ENCODE results near the gene UBR4.

Gene UBR4

DNA sequence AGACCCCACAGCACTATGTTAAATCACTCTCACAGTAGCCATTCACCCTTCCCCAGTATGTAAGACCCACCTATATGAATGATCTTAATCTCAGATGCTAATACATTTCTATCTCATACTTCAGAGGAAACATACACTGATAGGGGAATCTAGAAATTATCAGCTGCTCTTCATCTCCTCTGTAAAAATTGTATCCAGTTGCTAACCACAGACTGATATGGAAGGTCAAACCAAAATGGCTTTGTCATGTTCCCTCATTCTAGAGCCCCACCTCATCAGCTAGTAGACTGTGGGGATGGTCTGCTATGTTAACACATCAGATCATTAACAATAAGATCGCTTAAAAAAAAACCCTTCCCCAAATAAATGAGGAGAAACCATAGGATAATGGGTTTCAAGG, 71.7 kb downstream of the UBR4 start:
- DNase-seq = no peak

DNA sequence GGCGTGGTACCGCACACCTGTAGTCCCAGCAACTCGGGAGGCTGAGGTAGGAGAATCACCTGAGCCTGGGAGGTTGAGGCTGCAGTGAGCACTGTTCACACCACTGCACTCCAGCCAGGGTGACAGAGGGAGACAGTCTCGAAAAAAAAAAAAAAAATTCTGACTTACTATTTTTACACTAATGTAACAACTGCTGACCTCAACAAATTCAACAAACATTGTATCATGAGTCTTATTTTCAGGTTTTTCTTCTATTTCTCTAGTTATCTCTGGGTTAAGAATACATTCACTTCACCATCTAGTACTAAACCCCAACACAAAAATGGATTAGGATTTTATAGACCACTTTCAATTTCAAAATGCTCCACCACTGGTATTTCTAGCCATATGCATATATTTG, 72.9 kb downstream of the UBR4 start:
- DNase-seq = no peak

DNA sequence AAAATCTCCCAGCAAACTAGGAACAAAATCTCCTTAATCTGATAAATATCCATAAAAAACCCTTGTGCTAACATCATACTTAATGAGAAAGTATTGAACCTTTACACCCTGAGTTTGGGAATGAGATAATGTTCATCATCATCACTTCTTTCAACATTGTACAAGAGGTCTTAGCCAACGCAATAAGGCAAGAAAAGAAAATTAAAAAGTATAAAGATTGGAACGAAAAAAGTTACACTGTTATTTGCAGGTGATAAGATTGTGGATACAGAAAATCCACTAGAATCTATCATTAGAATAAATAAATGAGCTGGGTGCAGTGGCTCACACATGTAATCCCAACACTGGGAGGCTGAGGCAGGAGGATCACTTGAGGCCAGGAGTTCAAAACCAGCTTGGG, 76.7 kb downstream of the UBR4 start:
- DNase-seq = no peak

DNA sequence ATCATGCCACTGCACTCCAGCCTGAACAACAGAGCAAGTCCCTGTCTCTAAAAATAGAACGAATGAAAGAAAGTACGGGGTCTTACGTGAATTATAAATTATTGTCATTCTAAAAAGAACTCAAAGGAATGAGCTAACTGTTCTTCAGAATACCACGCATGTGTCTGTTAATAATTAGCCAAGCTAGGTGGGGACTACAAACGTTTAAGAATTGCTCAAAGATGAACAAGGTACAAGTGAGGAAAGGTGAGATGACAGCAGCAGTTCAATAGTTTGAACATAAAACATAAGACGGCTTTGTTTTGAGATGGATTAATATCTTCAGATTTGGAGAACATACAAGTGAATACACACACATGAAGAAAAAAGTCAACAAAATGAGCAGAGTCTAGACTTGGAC, 79.6 kb downstream of the UBR4 start:
- no peak for DNase-seq

DNA sequence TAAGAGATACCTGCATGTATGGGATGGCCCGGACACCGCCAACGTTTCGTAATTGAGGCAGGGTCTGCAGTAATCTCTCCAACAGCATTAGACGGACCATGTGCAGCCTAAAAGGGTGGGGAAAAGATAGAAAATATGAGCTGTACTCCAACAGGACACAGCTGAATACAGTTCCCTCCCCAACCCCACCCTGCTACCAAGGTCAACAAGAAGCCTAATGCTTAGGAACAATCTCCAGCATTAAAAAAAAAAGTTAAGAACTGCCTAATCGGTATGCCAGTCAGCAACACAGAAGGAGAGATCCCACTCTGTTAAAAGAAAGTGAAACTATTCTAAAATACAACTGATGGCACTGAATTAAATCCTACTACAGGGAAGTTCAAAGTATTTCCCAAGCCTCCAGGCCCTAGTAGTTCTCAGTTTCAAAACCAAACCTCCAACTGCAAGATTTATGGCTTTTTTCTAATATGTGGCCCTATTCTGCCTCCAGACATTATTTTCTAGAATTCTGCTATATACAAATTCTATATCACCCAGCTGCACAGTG, 81.0 kb downstream of the UBR4 start:
- no peak for DNase-seq

DNA sequence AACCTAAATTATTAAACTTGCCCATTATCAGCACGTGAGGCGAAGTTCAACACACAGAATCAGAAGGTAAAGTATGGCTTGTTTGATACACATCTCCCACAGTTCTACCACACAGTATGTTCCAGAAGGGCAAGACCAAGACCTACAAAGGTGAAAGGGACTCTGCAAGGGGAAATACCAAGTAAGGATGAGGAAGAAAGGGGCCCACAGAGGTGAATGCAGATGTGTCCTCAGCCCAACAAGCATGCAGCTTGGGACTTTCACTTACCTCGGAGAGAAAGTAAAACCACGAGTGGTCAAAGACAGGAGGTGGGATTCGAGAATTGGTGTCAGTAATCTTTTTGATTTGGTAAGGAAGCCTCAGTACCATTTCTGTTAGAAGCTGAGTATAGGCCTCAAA, 85.8 kb downstream of the UBR4 start:
- DNase-seq = no peak

DNA sequence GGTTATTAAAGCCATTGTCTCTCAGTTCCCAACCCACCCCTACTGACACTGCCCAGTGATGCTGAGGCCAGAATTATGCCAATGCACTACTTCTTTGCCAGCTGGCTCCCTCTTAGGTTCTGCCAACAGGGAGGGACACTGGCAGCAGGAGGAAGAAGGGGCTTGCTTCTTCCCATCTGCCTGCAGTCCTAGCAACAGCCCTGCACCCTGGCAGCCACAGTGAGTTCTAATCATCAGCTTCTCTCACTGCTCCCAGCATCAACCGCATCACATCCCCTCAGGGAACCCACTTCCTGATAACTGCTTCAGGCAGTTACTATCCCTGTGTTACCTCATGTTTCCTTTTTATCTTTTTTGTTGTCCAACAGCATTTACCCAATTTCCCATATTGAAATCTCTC, 86.2 kb downstream of the UBR4 start:
- peak; percentile 4 to 32 for DNase-seq

DNA sequence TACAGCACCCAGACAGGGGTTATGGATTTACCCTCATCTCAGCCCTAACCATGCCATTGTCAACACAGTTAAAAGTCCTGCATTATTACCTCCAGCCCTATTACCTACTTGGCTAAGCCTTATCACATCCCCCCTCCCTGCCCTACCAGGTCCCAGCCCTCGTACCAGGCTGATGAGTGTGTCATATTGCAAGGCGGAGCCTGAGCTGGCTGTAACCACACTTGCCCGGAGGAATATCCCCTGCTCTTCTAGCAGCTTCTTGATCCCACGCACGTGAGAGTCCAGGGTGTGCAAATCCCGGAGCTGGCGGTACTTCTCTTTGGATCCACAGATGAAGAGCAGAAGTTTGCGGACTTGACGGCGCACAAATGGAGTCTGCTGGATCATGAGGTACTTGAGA, 87.4 kb downstream of the UBR4 start:
- DNase-seq = no peak

DNA sequence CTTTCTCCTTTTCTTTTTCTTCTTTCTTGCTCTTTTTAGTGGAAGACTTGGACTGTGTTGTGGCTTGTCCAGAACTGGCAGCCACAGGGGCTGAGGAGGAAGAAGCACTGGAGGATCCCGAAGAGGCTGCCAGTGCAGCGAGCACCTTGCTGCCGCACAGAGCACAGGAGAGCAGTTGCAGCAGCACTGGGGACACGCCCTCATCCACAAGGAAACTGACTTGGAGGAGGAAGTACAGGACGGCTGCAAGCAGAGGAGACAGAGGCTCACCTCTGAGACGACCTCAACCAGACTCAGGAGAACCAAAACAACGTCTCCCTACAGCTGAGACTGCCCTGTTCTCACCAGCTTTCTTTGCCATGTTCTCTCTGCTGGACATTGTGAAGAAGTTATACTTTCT, 88.9 kb downstream of the UBR4 start:
- DNase-seq = no peak

DNA sequence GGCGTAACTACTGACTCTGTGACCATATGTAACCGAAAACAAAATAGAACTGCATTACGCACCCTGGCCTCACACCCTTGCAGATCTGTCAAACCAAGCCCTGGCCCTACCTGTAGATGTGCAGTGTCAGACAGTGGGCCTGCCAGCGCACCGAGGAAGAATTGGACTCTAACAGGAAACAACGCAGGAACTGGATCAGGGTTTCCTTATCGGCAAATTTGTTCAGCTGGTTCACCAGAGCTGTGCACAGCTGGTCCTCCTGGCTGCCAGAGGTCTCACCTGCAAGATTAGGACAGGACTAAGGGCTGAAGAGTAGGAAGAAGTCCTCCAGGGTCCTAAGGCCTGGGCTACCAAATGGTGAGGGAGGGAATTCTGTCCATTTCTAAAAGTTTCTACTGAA, 90.0 kb downstream of the UBR4 start:
- DNase-seq = no peak

DNA sequence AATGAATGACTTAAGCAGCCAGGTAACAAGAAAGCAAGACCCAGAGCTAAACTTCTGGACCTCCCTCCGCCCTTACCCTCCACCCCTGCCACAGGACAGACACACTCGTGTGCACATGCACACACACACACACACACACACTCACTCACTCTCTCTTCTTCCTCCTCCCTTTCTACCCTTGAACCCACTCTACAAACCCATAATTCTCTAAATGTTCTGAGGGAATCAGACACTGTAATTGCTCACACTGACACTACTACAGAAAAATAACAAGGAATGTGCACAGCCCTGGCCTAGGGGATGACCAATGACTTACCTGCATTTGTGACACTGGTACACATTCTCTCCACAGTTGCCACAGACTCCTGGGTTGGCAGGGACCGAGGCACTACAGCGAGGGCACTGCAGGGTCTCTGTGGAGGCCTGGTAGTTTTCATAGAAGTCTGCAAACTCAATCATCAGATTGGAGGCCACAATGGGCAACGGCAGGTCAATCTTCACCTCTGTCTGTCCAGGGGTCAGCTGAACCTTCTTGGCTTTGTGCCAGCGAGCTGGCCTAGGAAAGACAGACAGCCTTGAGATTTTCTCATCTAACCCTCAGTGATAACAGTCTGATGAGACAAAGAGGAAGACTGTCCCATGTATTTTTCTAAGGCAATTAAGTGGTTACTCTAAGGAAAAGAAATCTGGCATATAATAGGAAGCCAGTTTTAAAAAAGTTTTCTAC, 94.8 kb downstream of the UBR4 start:
- no peak for DNase-seq

DNA sequence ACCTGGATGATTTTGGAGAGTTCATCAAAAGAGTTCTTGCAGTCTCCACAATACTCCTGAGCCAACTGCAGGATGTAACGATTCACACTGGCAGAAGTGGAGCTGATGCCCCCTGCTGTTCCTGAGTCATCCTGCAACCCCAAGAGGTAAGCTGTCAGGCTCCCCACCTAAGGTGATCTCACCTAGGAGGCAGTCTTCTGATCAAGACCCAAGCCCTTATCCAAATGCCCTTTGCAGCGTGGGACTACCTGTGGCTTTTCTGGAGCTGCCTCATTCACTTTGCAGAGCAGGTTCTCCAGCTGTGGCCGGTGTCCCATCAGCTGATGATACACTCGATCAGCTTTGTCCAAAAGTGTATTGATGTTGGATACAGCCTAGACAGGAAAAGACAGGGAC, 96.4 kb downstream of the UBR4 start:
- peak in 1 of 2 donors; percentile 11 for DNase-seq

DNA sequence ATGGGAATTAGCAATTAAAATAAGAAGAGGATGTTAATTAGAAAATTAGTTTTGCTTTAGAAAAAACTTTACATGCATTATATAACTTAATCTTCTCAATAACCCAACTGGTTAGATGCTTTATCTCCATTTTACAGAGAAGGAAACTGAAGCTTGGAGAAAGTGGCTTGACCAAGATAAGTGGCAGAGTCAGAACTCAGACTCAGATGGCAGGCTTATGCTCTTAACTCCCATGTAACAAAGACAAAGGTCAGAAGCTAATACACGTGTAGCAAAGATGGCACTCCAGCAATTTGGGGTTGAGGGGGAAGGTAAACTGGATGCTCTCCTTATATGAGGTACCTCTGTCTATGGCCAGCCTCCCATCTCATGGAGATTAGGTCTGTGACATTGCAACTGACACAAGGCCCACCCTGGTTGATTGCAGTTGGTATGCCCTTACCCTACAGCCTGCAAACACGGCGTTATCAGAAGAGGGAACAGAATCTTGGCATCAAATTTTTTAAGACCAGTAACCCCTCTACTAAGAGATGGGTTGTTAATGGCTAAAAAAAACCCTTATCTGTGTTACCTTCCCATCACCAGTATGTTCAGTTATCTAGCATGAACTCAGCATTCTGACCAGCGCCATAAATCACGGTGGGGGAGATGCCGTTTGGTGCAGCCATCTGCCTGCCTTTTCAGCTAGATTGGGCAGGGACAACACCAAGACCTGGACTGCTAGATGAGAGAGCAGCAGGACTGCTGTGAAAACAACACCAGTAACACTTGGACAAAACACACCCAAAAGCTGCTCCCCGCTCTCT, 97.0 kb downstream of the UBR4 start:
- no peak for DNase-seq

DNA sequence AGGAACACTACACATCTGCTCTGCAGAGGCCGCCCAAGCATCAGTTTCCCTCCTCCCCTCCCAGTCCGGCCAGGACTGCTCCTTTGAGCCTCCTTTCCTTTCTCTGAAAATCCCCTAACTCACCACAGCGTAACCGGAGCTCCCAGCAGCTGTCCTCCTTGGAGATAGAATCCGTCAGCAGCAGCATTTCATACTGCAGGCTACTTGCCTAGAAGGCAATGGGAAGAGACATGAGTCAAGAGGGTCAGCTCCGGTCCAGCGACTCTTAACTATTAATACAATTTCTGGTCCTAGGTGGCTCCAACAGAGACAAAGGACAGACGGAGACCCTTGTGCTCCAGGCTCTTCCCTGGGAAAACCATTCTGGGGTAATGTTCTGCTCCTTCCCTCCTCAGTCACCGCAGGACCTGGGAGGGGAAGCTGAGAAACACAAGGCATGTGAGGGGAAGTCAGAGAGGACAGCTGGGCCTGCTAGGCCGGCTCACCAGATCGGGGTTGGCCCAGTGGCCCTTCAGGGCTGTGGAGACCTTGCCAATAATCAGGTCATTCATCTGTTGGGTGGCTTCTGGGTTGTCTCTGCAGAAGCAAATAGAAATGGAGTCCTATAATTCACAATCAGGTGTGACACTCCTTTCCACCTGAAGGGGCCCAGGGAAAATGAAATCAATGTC, 99.7 kb downstream of the UBR4 start:
- DNase-seq = no peak

DNA sequence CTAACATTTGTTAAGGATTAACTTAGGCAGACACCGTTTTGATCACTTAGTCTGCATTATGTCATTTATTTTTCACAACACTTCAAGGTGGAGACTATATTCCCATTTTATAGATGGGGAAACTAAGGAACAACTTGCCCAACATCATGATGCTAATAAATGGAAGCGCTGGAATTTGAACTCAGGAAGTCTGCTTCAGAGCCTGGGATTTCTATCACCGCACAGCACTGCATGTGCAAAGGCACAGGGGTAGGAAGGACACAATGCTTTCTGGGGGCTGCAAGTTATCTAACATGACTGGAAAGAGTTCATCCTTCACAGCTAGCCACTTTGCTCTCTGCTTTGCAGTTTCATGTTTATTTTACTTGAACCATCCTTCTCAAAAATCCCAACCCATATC, 100.5 kb downstream of the UBR4 start:
- no peak for DNase-seq

DNA sequence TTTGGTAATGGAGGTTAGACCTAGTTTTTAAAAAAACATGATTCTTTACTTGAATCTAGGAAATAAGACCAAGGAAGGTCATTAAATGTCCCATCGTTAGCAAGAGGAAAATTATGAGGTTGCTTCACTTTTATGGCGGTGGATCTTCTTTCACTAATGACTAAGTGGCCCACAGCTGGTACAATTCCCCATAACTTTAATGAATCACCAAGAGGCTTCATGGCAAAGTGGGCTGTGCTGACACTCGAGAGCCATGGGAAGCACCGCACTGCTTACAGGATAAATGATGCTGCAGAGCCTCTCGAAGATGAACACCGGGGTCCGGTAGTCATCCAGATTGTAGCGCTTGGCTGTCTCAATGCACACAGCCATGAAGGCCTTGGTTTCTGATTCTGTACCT, 108.8 kb downstream of the UBR4 start:
- no peak for DNase-seq

DNA sequence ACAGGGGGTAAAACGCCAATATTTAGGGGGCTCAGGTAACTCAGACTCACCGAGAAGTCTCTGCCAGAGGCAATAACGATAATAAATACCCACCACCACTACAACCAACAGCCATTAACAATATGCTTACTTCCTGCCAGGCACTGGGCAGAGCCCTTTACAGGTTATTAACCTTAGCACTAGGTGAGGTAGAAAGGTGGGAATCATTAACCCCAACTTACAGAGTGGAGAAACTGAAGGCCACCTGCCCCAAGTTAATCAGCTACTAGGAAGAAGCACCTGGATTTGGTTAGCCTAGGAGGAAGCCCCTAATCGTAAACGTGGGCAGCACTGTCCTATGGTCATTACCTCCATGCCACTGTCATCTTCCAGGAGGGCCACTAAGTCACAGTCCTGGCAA, 110.0 kb downstream of the UBR4 start:
- DNase-seq = no peak

DNA sequence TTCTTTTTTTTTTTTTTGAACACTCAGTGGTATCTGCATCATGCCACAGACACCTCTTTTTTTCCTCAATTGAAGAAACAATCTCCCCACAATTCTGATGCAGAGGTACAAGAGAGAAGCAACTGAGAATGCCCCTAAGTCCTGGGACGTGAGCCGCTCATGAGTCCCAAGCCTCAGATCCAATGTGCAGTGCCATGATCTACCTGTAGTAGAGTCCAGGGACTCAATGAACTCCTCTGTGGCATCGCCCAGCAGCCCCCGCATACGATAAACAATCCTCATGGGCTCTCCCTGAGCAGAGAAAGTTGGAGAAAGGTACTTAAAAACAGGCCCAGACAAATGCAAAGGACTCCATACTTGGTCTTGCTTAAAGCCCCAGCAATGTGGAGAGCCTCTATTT, 113.1 kb downstream of the UBR4 start:
- no peak for DNase-seq

DNA sequence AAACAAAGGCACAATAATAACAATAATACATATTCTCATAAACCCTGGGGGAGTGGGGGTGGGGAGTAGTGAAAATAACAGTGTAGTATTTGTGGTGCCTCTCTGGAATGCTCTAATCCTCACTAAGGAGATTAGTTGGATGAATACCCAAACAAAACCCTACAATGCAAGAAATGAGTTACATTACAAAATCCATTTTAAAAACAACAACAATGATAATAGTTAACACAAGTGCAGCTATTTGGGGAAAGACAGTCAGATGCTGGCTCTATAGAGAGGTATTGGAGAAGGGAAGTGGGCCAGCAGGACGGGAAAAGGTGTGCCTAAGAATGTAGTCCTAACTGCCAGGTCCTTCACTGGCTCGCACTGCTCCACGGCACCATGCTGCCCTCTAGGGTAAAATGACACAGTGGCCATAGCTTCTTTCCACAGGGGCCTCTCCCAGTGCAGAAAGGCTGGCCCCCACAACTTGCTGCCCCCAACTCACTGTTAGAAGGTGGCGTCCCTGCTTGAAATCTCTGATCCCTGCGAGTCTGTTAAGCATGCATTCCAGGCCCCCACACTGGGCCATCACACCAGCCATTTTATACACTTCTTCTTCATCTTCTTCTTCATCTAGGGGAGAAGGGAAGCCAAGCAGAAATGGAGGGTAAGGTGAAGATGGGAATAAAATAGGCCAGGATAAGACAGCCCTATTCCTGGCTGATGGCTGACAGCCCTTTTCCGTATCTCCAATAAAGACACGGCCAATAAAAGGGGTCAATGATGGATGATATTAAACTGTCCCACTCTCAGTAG, 113.8 kb downstream of the UBR4 start:
- DNase-seq = peak in 1 of 2 donors; percentile 27

DNA sequence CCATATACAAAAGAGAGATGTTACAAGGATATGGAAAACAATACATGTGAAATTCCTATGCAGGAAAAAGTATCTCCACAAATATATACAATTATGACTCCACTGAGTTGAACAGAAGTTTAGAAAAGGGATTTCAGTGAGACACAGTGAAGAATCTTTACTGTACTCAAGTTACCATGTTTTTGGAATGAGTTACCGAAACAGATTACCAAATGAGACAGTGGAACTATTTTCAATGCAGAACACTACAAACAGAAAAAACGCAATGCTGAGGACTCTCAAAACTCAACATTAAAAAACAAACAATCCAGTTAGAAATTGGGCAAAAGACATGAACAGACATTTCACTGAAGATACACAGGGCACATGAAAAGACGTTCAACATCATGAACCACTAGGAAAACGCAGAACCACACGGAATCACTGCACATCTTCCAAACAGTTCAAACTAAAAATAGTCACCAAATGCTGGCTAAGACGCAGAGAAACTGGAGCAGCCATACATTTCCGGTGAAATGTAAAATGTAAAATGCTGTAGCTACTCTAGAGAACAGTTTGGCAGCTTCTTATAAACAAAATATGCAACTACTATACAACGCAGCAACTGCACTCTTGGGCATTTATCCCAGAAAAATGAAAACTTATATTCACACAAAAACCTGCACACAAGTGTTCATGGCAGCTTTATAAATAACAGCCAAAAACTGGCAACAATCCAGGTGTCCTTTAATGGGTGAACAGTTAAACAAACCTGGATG, 118.7 kb downstream of the UBR4 start:
- peak in 1 of 2 donors; percentile 19 for DNase-seq

DNA sequence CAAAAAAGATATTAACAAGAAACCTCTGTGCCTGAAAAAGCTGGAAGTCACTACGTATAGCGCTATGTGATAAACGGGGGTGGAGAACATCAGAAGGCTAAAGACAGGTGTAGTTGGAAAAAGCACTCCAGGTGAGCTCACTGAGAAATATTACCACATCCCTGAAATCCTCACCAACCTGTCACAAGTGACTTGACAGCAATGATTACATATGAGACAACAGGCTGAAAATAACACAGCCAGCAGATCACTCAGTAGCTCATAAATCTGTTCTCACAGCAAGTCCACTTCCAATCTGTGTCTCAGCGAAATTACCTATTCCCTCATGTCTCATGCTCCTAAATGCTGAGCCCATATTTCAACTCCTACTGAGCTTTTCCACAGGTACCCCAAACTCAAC, 120.5 kb downstream of the UBR4 start:
- DNase-seq = no peak
